OCI-LY7 (cell line): Measurements from ENCODE around the gene CHMP4B. TPM values are rescaled to one million over a fixed set of nuclear protein-coding genes. Genes with fewer than 3 reads are reported as not detected.

Source experiments
- BruUV-seq: library from RNA; stranded (reverse); fragments of 400-500 nt; replicated peaks from 2 replicates; lab custom pipeline; 2021; lab: Mats Ljungman, UMichigan
- CTCF ChIA-PET: fragments of 300-600 bp; sonication (Branson Sonifier 250); formaldehyde crosslinking; loops from one replicate; lab custom pipeline; 2022; ENCODE audit warnings: antibody characterized with exemption; ENCODE audit not compliant: unreplicated experiment; lab: Charles Lee
- POLR2A ChIA-PET: fragments of 300-600 bp; sonication (Branson Sonifier 250); formaldehyde crosslinking; loops from one replicate; lab custom pipeline; 2022; ENCODE audit warnings: antibody characterized with exemption; lab: Charles Lee
- DNase-seq: peaks from one replicate; pipeline ENCODE4 v3.0.0-alpha.2; 2015; ENCODE audit warnings: low spot score
- H2AFZ ChIP-seq: fragments of 200-600 bp; sonication (generic), shearing (Covaris generic); 2 replicates; pipeline ENCODE4 v1.6.1; 2014; ENCODE audit warnings: mild to moderate bottlenecking, antibody characterized with exemption, low read length, moderate library complexity
- H3K27ac ChIP-seq: fragments of 200-600 bp; sonication (generic); 2 replicates; pipeline ENCODE4 v1.5.1; 2014; ENCODE audit warnings: mixed run types, low read depth, mild to moderate bottlenecking, moderate library complexity, low read length, inconsistent platforms; ENCODE audit not compliant: poor library complexity, severe bottlenecking
- H3K36me3 ChIP-seq: fragments of 200-600 bp; sonication (generic); 2 replicates; pipeline ENCODE4 v1.6.1; 2014; ENCODE audit warnings: mild to moderate bottlenecking, antibody characterized with exemption, low read length, moderate library complexity, mixed read lengths; ENCODE audit not compliant: insufficient read depth
- H3K4me1 ChIP-seq: fragments of 200-600 bp; sonication (generic); 2 replicates; pipeline ENCODE4 v1.5.1; 2014; ENCODE audit warnings: mild to moderate bottlenecking, low read length; ENCODE audit not compliant: insufficient read depth, poor library complexity, severe bottlenecking
- H3K4me2 ChIP-seq: fragments of 200-600 bp; sonication (generic); 2 replicates; pipeline ENCODE4 v1.6.1; 2014; ENCODE audit warnings: mild to moderate bottlenecking, low read length
- H3K4me3 ChIP-seq: fragments of 200-600 bp; sonication (generic); 2 replicates; pipeline ENCODE4 v1.5.1; 2014; ENCODE audit warnings: mild to moderate bottlenecking, low read depth, low read length; ENCODE audit not compliant: poor library complexity, severe bottlenecking
- H3K79me2 ChIP-seq: fragments of 200-600 bp; sonication (generic); 2 replicates; pipeline ENCODE4 v1.6.1; 2016; ENCODE audit warnings: low read depth, mild to moderate bottlenecking, low read length, moderate library complexity, mixed read lengths; ENCODE audit not compliant: insufficient read depth
- H3K9me2 ChIP-seq: fragments of 200-600 bp; sonication (generic); 2 replicates; pipeline ENCODE4 v1.6.1; 2016; ENCODE audit warnings: mild to moderate bottlenecking, low read length, mixed read lengths; ENCODE audit not compliant: insufficient read depth
- H3K9me3 ChIP-seq: fragments of 200-600 bp; sonication (generic); 2 replicates; pipeline ENCODE4 v1.6.1; 2014; ENCODE audit warnings: mild to moderate bottlenecking, mixed run types, low read length, mixed read lengths
- H4K20me1 ChIP-seq: fragments of 200-600 bp; sonication (generic); 2 replicates; pipeline ENCODE4 v1.6.1; 2014; ENCODE audit warnings: mild to moderate bottlenecking, antibody characterized with exemption, low read length, moderate library complexity, mixed read lengths; ENCODE audit not compliant: insufficient read depth
- EZH2phosphoT487 ChIP-seq: fragments of 200-600 bp; sonication (generic); IDR thresholded peaks from 2 replicates; pipeline ENCODE4 v1.6.1; 2018; ENCODE audit warnings: low read depth, borderline replicate concordance, mild to moderate bottlenecking, mixed run types, antibody characterized with exemption, low read length, moderate library complexity, mixed read lengths
- intact Hi-C: fragments of 100-400 bp; cut with micrococcal nuclease; formaldehyde crosslinking; loops from one replicate; pipeline ENCODE4 v1.10.0; 2022; ENCODE audit not compliant: unreplicated experiment
- total RNA-seq, 2 experiments: library from RNA; depleted of rRNA in 1 of 2; stranded (reverse); fragments of >200 nt in 1 of 2; shearing (Covaris generic) in 1 of 2; gene quantifications; 2 replicates each; pipeline ENCODE4 v1.2.3, GENCODE V29; 2014 to 2022
- TF ChIP-seq, protein P1 (sequence below): fragments of 200-600 bp; sonication (generic); conservative IDR thresholded peaks from 2 replicates; pipeline ENCODE4 v1.5.1; 2014; ENCODE audit warnings: mild to moderate bottlenecking, antibody characterized with exemption, low read length, moderate library complexity, mixed read lengths

The CHMP4B gene
- total RNA-seq, 2 experiments from 2014 or later = 32.4 to 84.2 TPM

- Histone ChIP-seq H3K4me3 (no peak overlapping the region), H3K79me2 (peaks cover 81% of the 10 kb centered on the region), H4K20me1 (0 out of 2 replicates have a peak, but pooled peaks cover 7% of the 10 kb centered on the region), H3K4me1 (peaks cover 44% of the 10 kb centered on the region), H3K36me3 (peaks cover 16% of the 10 kb centered on the region), H3K9me2 (no peaks in the 10 kb centered on the region), H2AFZ (no peak overlapping the region), H3K9me3 (peaks cover 12% of the 10 kb centered on the region; the same call in 1 of the 2 replicates), H3K27ac (no peak overlapping the region), H3K4me2 (no peak overlapping the region)
- DNase-seq = no peak
- CTCF ChIA-PET = interaction anchor here (1.5 kb wide), 1 partner anchor 19 kb away, joined by 4 read pairs; no protein-coding TSS in a partner anchor
- POLR2A ChIA-PET = interaction anchor here (0.7 kb wide), 1 partner anchor 256 kb away, joined by 5 read pairs; no protein-coding TSS in a partner anchor
- no peak for TF ChIP-seq EZH2phosphoT487
- TF ChIP-seq, protein P1, sequence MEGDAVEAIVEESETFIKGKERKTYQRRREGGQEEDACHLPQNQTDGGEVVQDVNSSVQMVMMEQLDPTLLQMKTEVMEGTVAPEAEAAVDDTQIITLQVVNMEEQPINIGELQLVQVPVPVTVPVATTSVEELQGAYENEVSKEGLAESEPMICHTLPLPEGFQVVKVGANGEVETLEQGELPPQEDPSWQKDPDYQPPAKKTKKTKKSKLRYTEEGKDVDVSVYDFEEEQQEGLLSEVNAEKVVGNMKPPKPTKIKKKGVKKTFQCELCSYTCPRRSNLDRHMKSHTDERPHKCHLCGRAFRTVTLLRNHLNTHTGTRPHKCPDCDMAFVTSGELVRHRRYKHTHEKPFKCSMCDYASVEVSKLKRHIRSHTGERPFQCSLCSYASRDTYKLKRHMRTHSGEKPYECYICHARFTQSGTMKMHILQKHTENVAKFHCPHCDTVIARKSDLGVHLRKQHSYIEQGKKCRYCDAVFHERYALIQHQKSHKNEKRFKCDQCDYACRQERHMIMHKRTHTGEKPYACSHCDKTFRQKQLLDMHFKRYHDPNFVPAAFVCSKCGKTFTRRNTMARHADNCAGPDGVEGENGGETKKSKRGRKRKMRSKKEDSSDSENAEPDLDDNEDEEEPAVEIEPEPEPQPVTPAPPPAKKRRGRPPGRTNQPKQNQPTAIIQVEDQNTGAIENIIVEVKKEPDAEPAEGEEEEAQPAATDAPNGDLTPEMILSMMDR = no peak
- intact Hi-C loops = no loop called here
- BruUV-seq = no TSS peak
These were observed 28.4 kb downstream of the CHMP4B start for GRCh38 chr20:33839591-33839990.

DNA sequence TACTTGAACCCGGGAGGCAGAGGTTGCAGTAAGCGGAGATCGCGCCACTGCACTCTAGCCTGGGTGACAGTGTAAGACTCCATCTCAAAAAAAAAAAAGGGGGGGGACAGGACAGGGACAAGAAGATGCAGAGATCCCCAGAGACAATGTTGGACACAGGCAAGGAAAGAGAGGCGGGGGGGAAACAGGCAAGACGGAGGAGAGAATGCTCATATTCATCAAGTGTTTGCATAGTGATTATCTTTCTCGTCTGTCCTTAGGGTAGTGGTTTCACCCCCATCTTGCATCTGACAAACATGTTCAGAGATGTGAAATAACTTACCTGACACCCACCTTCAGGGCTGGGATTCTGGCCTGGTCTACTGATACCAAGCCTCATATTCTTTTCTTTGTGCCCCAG is 29.0 kb downstream of the CHMP4B start:
- DNase-seq = no peak
- peaks cover 8% of the 10 kb centered on the region; the same call in 1 of the 2 replicates for H3K9me3 ChIP-seq
- CTCF ChIA-PET = interaction anchor here (1.5 kb wide), 1 partner anchor 19 kb away, joined by 4 read pairs; no protein-coding TSS in a partner anchor
- no peak overlapping the region for H3K4me3 ChIP-seq
- no peak overlapping the region for H3K4me2 ChIP-seq
- no peaks in the 10 kb centered on the region for H3K9me2 ChIP-seq
- no peak overlapping the region for H3K27ac ChIP-seq
- peaks cover 76% of the 10 kb centered on the region for H3K79me2 ChIP-seq
- intact Hi-C loops = no loop called here
- H3K4me1 ChIP-seq = peaks cover 44% of the 10 kb centered on the region
- peaks cover 10% of the 10 kb centered on the region for H3K36me3 ChIP-seq
- POLR2A ChIA-PET = interaction anchor here (0.7 to 0.9 kb wide), 2 partner anchors 13 to 255 kb away, joined by 3 to 5 read pairs; no protein-coding TSS in a partner anchor
- TF ChIP-seq, protein P1 = no peak
- TF ChIP-seq EZH2phosphoT487 = no peak
- H2AFZ ChIP-seq = no peak overlapping the region
- BruUV-seq = no TSS peak
- H4K20me1 ChIP-seq = 0 out of 2 replicates have a peak, but pooled peaks cover 7% of the 10 kb centered on the region
